Adrenal gland (tissue), 5 donors: ENCODE results near the gene ADSS1.

Experiments
- POLR2A ChIP-seq, 2 donors: fragments of 450-650 bp; IDR thresholded peaks; one replicate each; pipeline ENCODE4 v1.6.1; 2017; ENCODE audit warnings: antibody characterized with exemption in 2 of 2, mild to moderate bottlenecking in 2 of 2, moderate library complexity in 1 of 2
- TF ChIP-seq, protein P1 (sequence below), 6 experiments: fragments of 450-650 bp in 4 of 6; fragments of 200-600 bp in 2 of 6; sonication (generic) in 1 of 6; IDR thresholded peaks; 1 replicate in 5 of 6; 2 replicates in 1 of 6; pipeline versions ENCODE4 v1.5.1 to v1.8.0; 2016 to 2021; ENCODE audit warnings: antibody characterized with exemption in 6 of 6, mild to moderate bottlenecking in 2 of 6, moderate library complexity in 1 of 6
- donor health status: DM: no; HTN: no; CAD: no.

DNA sequence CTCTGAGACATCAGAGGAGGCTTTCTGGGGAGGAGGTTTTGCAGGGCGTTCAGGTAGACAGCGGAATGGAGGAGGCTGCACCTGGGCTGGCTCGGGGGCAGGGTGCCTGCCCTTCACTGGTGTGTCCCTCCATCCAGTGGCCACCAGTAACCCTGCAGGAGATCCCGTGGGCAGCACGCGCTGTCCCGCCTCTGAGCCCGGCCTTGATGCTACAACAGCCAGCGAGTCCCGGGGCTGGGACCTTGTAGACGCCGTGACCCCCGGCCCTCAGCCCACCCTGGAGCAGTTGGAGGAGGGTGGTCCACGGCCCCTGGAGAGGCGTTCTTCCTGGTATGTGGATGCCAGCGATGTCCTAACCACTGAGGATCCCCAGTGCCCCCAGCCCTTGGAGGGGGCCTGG, 10.0 kb upstream of the ADSS1 start:
- TF ChIP-seq, protein P1, sequence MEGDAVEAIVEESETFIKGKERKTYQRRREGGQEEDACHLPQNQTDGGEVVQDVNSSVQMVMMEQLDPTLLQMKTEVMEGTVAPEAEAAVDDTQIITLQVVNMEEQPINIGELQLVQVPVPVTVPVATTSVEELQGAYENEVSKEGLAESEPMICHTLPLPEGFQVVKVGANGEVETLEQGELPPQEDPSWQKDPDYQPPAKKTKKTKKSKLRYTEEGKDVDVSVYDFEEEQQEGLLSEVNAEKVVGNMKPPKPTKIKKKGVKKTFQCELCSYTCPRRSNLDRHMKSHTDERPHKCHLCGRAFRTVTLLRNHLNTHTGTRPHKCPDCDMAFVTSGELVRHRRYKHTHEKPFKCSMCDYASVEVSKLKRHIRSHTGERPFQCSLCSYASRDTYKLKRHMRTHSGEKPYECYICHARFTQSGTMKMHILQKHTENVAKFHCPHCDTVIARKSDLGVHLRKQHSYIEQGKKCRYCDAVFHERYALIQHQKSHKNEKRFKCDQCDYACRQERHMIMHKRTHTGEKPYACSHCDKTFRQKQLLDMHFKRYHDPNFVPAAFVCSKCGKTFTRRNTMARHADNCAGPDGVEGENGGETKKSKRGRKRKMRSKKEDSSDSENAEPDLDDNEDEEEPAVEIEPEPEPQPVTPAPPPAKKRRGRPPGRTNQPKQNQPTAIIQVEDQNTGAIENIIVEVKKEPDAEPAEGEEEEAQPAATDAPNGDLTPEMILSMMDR (IDR thresholded peaks at IDR 0.05), result no peak
- no peak for TF ChIP-seq POLR2A (IDR thresholded peaks at IDR 0.05)
